NB4 (cell line): ENCODE results near the gene PLXDC1.
"Not testable (repeated sequence)": the region's sequence is repeated elsewhere in the genome, so short reads cannot be mapped to it uniquely, and the experiment has no call there.

Experiments used
- DNase-seq: peaks from one replicate; pipeline ENCODE4 v3.0.0; 2010; ENCODE audit warnings: low read depth
- H3K4me3 ChIP-seq: one replicate; pipeline ENCODE4 v1.5.1; 2011; ENCODE audit warnings: mild to moderate bottlenecking, low read depth, low read length, moderate library complexity
- MYC ChIP-seq: IDR thresholded peaks from 2 replicates; pipeline ENCODE4 v1.6.1; 2011; ENCODE audit warnings: low read depth, low read length
- POLR2A ChIP-seq: IDR thresholded peaks from 2 replicates; pipeline ENCODE4 v1.6.1; 2011; ENCODE audit warnings: mild to moderate bottlenecking; ENCODE audit not compliant: insufficient read length; ENCODE audit errors: extremely low read depth
- TF ChIP-seq, protein P1 (sequence below): IDR thresholded peaks from one replicate; pipeline ENCODE4 v1.5.1; 2012; ENCODE audit warnings: low read depth, low read length
- TF ChIP-seq, protein P2 (sequence below): IDR thresholded peaks from 2 replicates; pipeline ENCODE4 v1.6.1; 2011; ENCODE audit warnings: low read depth, low read length

The PLXDC1 gene

DNA sequence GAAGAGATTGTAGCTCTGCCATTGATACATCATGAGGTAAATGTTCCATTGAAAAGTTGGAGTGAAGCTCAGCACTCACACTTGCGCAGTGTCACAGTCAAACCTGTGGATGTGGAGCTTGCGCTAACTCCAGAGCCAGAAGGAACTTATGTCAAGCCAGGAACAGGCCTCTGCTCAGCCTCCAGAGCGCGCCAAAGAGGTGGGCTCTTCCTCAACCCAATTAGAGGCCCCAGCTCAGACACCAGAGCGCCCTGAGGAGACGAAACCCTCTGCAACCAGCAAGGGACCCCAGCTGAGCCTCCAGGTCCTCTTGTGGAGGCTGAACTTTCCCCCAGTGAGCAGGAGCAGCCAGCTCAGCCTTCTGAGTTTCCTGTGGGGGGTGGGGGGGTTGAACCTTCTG, 122.7 kb downstream of the PLXDC1 start:
- no peak overlapping the region for H3K4me3 ChIP-seq
- DNase-seq: peak; percentile 42
- TF ChIP-seq, protein P1, sequence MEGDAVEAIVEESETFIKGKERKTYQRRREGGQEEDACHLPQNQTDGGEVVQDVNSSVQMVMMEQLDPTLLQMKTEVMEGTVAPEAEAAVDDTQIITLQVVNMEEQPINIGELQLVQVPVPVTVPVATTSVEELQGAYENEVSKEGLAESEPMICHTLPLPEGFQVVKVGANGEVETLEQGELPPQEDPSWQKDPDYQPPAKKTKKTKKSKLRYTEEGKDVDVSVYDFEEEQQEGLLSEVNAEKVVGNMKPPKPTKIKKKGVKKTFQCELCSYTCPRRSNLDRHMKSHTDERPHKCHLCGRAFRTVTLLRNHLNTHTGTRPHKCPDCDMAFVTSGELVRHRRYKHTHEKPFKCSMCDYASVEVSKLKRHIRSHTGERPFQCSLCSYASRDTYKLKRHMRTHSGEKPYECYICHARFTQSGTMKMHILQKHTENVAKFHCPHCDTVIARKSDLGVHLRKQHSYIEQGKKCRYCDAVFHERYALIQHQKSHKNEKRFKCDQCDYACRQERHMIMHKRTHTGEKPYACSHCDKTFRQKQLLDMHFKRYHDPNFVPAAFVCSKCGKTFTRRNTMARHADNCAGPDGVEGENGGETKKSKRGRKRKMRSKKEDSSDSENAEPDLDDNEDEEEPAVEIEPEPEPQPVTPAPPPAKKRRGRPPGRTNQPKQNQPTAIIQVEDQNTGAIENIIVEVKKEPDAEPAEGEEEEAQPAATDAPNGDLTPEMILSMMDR: peak; percentile 7
- TF ChIP-seq MYC: no peak

DNA sequence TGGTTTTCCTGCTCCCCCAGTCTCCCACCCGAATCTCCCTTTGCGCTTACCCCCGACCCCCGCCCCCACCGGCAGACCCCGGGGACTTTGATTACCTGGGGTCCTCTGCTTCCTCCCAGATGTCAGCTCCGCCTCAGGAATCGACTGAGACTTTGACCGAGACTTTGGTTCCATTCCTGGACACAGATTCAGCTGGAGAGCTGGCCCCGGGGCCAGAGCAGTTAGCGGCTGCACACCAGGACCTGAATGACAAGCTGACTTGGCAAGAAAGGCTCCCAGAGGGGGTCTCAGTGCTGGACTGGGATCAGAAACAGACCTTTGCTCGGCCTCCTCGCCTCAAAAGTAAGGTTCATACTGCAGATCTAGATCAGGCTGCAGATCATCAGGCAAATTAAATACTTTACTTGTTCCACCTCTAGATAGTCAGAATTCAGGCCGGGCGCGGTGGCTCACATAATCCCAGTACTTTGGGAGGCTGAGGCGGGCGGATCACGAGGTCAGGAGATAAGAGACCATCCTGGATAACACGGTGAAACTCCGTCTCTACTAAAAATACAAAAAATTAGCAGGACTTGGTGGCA, 123.9 kb downstream of the PLXDC1 start:
- no peak overlapping the region for H3K4me3 ChIP-seq
- TF ChIP-seq MYC (no peak), POLR2A (no peak)
- TF ChIP-seq, protein P1: no peak
- TF ChIP-seq, protein P2, sequence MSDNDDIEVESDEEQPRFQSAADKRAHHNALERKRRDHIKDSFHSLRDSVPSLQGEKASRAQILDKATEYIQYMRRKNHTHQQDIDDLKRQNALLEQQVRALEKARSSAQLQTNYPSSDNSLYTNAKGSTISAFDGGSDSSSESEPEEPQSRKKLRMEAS: no peak
- no peak for DNase-seq

DNA sequence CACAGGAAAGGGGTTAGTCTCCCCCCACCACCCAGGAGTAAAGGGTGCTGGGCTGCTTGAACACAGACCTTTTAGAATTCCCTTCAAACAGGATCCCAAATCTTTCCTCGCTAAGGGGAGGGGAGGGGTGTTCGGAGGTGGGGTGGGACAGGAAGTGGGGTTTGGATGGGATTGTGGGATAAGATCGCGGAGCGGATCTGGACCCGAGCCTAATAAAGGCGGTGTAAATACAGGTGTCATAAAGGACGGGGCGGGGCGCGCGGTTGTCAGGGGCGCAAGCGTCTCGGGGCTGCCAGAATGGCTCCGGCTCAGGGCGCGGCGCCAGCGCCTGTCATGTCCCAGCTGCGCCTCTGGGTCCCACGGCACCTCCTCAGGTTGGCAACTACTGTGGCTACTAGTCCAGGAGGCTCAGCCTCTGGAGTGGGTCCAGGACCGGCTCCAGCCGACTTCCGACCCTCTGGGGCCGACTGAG, 124.4 kb downstream of the PLXDC1 start:
- DNase-seq: no peak
- TF ChIP-seq MYC (no peak), POLR2A (no peak)
- TF ChIP-seq, protein P1: no peak
- TF ChIP-seq, protein P2: no peak
- no peak overlapping the region for H3K4me3 ChIP-seq

DNA sequence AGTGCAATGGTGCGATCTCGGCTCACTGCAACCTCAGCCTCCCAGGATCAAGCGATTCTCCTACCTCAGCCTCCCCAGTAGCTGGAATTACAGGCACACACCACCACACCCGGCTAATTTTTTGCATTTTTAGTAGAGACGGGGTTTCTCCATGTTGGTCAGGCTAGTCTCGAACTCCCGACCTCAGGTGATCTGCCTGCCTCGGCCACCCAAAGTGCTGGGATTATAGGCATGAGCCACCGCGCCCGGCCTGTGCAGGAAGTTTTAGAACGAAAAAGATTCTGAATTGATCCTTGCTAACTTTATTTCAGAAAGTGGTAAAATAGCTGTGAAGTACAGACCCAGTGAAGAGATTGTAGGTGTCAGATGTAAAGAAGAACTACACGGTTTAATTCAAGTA, 125.1 kb downstream of the PLXDC1 start:
- not testable (repeated sequence) for DNase-seq

DNA sequence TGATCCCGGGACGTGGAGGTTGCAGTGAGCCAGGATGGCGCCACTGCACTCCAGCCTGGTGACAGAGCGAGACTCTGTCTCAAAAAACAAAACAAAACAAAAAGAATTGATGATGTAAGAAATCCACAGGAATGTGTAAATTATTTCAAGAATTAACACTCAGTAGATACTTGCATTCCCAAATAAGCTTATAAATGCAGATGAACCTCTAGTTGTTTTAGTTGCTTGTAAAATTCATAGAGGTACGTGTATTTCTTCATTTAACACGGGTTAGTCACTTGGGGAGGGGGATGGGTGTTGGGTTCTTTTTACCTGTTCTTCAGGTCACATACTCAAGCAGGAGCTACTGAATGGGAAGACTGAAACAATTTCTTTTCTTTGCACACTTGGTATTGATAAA, 128.5 kb downstream of the PLXDC1 start:
- no peak for DNase-seq
- H3K4me3 ChIP-seq: no peak overlapping the region
- no peak for TF ChIP-seq MYC
- TF ChIP-seq, protein P1: no peak
- TF ChIP-seq, protein P2: no peak
- TF ChIP-seq POLR2A: no peak

More for the DNA sequence above, 125.1 kb downstream of the PLXDC1 start:
- H3K4me3 ChIP-seq: not testable (repeated sequence)

DNA sequence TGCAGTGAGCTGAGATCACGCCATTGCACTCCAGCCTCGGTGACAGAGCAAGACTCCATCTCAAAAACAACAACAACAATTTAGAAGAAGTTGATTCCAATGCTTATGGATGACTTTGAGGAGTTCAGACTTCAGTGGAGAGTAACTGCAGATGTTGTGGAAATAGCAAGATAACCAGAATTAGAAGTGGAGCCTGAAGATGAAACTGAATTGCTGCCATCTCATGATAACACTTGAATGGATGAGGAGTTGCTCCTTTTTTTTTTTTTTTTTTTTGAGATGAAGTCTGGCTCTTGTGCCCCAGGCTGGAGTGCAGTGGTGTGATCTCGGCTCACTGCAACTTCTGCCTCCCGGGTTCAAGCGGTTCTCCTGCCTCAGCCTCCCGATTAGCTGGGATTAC, 131.4 kb downstream of the PLXDC1 start:
- not testable (repeated sequence) for DNase-seq, H3K4me3 ChIP-seq

DNA sequence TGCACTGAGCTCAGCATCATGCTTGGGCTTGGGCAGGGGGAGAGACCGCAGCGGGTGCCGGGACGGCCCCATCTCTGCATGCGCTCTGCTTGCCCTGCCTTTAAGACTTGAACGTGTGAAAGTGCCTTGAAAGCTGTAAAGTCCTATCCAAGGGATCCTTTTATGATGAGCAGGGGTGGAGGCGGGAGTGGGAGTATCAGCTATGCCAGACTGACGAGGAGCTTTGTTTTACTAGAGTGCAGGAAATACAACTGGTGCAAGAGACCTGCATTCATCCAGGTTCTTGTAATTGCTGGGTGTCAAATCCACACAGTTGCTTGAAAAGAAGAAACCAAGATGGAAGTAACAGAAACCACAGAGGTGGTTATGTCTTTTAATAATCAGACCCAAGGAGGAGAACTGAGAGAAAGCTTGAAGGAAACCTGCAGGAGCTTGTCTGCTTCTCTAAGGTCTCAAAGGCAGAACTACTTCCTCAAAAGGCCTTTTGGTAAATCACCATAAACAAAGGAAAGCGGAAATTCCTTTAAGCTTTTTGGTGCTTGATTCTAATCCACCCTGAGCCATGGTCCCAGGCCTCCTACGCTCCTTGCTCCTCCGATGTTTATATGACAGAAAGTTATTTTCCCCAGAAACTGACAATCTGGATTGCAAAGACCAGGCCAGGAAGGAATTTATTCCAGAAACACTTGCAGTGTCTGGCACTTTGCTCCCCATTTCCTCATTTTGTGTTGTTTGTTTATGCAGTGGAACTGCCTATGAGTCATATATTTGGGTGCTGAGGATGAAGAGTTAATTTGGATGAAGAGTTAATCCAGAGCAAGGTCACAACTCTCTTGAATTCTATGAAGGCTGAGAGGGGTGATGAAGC, 132.9 kb downstream of the PLXDC1 start:
- peak; percentile 85 for DNase-seq
- H3K4me3 ChIP-seq: no peak overlapping the region
- TF ChIP-seq POLR2A (no peak), MYC (no peak)
- TF ChIP-seq, protein P1: no peak
- TF ChIP-seq, protein P2: peak; percentile 3; the same call in 1 of the 2 replicates
